Stimulated activated CD4-positive, alpha-beta T cell treated with anti-CD3 and anti-CD28 coated beads, TNF-alpha, amount 100 ng/mL, for 48 hours (primary cell): ENCODE data around the gene TENT4A.
"Not testable (repeated sequence)": the region's sequence is repeated elsewhere in the genome, so short reads cannot be mapped to it uniquely, and the experiment has no call there.

ENCODE experiments used
- DNase-seq, 3 donors: peaks; one replicate each; pipeline ENCODE4 v3.0.0-alpha.2; 2020; ENCODE audit warnings: low read depth in 3 of 3

TENT4A gene

GRCh38 chr5:6770826-6771607, 57.8 kb downstream of the TENT4A start:
- DNase-seq: no peak

DNA sequence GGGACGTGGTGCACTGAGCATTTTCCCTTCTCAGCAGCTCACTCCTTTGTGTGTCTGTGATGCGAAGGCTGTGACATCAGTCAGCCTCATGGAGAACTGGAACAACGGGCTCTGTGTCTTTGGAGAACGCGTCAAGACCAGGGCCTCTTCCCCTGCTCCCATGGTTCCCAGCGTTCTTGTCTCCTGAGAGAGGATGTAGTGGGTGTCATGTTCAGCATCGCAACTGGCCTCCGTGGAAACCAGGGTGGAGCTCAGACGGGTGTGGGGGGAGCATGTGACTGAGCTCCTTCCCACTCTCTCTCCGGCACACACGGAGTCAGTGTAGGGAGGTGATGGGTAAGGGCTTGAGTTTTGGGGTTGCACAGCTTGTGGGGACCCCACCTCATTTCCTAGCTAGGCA, 59.7 kb downstream of the TENT4A start:
- DNase-seq: no peak

- DNase-seq: no peak
Observed at GRCh38 chr5:6773342-6774035, 60.3 kb downstream of the TENT4A start.

DNA sequence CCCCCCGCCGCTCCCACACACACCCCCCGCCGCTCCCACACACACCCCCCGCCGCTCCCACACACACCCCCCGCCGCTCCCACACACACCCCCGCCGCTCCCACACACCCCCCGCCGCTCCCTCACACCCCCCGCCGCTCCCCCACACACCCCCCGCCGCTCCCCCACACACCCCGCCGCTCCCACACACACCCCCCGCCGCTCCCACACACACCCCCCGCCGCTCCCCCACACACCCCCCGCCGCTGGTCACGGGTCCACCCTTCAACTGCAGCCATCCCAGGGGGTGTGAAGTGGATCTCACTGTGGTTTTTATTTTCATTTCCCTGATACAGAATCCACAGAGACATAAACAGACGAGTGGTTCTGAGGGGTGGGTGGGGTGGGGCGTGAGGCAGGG, 61.0 kb downstream of the TENT4A start:
- not testable (repeated sequence) for DNase-seq

GRCh38 chr5:6774721-6775204, 61.5 kb downstream of the TENT4A start:
- no peak for DNase-seq

DNA sequence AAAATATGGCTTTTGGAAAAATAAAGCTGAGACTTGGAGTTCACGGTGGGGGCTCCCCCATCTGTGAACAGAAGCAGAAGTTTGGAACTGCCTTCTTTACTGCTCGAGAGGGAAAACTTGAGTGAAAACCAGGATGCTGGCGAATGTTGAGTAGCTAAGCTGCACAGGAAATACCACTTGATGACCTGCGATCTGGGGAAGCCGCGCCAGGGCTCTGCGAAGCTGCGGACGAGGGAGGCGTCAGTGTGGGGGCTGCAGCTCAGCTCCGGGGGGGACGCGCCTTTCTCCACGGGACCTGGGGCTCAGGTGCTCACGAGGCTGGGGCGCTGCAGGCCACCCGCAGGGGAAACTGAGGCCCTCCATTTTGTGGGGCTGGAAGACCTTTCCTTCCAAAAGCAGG, 62.3 kb downstream of the TENT4A start:
- no peak for DNase-seq

DNA sequence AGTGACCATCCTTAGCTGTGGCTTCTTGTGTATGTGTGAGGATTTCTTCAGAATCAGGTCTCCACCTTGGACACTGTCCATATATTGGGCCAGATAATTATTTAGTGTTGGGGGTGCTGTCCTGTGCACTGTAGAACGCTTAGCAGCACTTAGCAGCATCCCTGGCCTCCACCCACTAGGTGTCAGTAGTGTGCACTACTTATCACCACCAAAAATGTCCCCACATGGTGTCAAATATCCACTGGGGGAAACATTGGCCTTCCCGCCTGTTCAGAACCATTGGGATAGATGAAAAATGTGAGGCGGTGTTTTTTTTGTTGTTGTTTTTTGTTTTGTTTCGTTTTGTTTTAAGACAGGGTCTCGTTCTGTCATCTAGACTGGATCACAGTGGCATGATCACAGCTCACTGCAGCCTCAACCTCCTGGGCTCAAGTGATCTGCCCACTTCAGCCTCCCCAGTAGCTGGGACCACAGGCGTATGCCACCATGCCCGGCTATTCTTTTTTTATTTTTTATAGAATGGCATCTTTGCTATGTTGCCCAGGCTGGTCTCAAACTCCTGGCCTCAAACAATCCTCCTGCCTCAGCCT, 67.7 kb downstream of the TENT4A start:
- peak in 2 of 3 donors; percentile 7 to 33 for DNase-seq

- no peak for DNase-seq
Observed at GRCh38 chr5:6781716-6782115, 68.5 kb downstream of the TENT4A start.

GRCh38 chr5:6783787-6784186, 70.6 kb downstream of the TENT4A start:
- no peak for DNase-seq

GRCh38 chr5:6784481-6784880, 71.2 kb downstream of the TENT4A start:
- DNase-seq: no peak

GRCh38 chr5:6785161-6785860, 72.1 kb downstream of the TENT4A start:
- DNase-seq: no peak

GRCh38 chr5:6785861-6786180, 72.6 kb downstream of the TENT4A start:
- no peak for DNase-seq

DNA sequence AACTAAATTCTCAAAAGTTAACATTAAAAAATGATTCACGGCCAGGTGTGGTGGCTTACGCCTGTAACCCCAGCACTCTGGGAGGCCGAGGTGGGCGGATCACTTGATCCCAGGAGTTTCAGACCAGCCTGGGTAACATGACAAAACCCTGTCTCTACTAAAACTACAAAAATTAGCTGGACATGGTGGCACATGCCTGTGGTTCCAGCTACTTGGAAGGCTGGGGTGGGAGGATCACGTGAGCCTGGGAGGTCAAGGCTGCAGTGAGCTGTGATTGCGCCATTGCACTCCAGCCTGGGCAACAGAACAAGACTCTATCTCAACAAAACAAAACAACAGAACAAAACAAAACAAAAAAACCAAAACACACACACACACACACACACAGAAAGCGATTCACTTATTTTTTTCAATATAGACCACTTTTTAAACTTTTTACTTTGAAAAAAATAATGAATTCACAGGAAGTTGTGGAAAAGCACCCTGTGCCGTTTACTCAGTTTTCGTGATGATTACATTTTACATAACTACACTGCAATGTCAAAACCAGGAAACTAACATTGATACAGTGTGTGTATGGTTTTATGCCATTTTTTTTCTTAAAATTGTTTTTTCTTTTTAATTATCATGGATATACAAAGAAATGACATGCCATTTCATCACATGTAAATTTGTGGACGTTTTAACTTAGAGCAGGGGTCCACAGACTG, 73.7 kb downstream of the TENT4A start:
- no peak for DNase-seq

DNA sequence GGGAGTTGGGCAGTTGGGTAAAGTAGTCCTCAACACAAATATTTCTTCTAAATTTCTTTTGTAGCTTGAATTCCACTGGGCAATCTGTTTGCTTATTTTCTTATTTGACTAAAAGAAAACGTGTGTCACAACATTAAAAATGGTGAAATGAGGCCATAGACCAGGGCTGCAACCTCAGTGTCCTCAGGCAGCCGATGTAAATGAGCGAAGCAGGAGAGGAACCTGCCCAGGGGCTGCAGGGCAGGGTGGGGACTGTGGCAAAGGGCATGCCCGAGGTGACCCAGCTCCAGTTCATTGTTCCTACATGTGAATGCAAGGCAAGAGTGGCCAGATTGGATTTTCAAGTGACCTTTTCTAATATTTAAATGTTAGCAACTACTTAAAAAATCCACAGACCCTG, 74.7 kb downstream of the TENT4A start:
- DNase-seq: no peak

GRCh38 chr5:6788439-6788838, 75.2 kb downstream of the TENT4A start:
- no peak for DNase-seq

- no peak for DNase-seq
Observed at GRCh38 chr5:6788956-6789649, 75.9 kb downstream of the TENT4A start.

- no peak for DNase-seq
Observed at GRCh38 chr5:6790346-6790865, 77.2 kb downstream of the TENT4A start.

DNA sequence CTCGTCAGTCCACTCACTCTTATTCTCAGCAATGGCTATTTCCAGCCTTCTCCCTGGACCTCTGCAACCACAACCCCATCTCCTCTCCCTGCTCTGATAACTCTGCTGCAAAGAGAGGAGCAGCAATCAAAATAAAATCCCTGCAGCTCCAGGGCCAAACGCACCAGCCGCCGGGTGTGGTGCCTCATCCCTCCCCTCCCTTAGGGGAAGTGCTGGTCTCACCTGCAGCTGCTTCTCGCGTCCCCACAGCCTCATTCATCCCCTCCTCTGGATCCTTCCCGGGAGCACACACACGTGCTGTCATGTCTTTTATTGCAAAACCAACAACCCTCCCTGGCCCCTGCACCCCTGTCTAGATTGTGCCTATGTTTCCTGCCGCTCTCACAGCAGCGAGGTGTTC, 77.8 kb downstream of the TENT4A start:
- DNase-seq: no peak

DNA sequence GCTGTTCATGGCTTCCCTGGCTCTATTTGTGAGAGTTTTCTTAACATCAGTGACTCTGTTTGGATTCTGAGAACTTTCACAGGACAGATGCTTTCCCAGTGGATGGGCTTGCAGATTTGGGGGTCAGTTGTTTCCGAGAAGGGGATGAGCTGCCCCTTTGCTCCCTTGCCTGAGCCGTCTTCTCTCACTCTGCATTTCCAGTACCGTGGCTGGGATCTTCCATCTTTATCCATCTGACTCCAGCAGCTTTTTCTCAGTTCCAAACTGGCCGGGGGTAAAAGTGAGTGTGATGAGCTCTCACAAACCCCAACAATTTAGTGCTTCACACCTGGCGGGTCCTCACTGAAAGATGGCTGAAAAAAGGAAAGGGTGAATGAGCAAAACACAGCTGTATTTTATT, 79.1 kb downstream of the TENT4A start:
- DNase-seq: no peak

GRCh38 chr5:6792911-6793471, 79.8 kb downstream of the TENT4A start:
- DNase-seq: no peak

DNA sequence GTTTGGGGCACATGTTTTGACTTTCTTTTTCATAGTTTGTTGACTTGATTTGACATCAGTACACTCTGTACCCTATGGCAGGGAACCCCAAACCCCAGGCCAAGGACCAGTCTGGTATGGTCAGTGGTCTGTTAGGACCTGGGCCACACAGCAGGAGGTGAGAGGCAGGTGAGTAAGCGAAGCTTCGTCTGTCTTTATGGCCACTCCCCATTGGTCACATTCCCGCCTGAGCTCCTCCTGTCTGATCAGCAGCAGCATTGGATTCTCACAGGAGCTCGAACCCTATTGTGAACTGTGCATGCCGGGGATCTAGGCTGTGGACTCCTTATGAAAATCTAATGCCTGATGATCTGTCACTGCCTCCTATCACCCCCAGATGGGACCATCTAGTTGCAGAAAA, 88.0 kb downstream of the TENT4A start:
- DNase-seq: no peak
